Lower leg skin (tissue), 3 donors: ENCODE measurements around the gene ANK3.

Experiments
- POLR2A ChIP-seq, 2 donors: fragments of 450-650 bp; IDR thresholded peaks; one replicate each; pipeline ENCODE4 v1.6.1; 2016 to 2017; ENCODE audit warnings: antibody characterized with exemption in 2 of 2, mild to moderate bottlenecking in 1 of 2, moderate library complexity in 1 of 2
- TF ChIP-seq, protein P1 (sequence below), 3 donors: fragments of 450-650 bp; IDR thresholded peaks; one replicate each; pipeline ENCODE4 v1.5.1; 2016; ENCODE audit warnings: antibody characterized with exemption in 3 of 3, mild to moderate bottlenecking in 3 of 3, moderate library complexity in 2 of 3

DNA sequence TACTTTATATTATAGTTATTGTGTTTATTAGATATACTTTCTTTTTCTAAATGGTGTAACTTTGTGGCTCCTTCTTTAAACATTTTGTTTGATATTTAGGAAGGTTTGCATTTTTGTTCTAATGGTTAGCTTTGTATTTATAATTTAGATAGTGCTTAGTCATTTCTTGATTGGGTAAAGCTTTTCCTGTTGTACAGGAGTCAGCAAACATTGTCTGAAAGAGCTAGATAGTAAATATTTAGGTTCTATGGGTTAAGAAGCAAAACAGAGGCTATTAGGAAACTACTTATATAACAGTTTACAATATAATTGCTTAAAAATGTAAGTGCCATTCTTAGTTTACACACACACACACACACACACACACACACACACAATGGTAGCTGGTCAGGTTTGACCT, 412.8 kb downstream of the ANK3 start:
- TF ChIP-seq POLR2A (IDR thresholded peaks at IDR 0.05) = no peak
- TF ChIP-seq, protein P1, sequence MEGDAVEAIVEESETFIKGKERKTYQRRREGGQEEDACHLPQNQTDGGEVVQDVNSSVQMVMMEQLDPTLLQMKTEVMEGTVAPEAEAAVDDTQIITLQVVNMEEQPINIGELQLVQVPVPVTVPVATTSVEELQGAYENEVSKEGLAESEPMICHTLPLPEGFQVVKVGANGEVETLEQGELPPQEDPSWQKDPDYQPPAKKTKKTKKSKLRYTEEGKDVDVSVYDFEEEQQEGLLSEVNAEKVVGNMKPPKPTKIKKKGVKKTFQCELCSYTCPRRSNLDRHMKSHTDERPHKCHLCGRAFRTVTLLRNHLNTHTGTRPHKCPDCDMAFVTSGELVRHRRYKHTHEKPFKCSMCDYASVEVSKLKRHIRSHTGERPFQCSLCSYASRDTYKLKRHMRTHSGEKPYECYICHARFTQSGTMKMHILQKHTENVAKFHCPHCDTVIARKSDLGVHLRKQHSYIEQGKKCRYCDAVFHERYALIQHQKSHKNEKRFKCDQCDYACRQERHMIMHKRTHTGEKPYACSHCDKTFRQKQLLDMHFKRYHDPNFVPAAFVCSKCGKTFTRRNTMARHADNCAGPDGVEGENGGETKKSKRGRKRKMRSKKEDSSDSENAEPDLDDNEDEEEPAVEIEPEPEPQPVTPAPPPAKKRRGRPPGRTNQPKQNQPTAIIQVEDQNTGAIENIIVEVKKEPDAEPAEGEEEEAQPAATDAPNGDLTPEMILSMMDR (IDR thresholded peaks at IDR 0.05) = no peak
